ENCODE data around the gene C20orf202.

C20orf202 gene

GRCh38 chr20:1178103-1178502, 25.2 kb upstream of the C20orf202 start:
- Histone ChIP-seq H3K4me1 (peaks cover 0 to 12% (median 2%) of the 10 kb centered on the region in 10 experiments; a peak in 9 of 20 replicates), H3K9me3 (replicated peaks in 1 of 11) (no peaks in the 10 kb centered on the region), H3K4me2 (no peak overlapping the region), H4K20me1 (peaks cover 0 to 52% (median 1%) of the 10 kb centered on the region in 11 experiments; a peak in 9 of 22 replicates), H3K36me3 (peaks cover 0 to 33% (median 21%) of the 10 kb centered on the region in 11 experiments; a peak in 16 of 22 replicates), H3K9ac (no peak overlapping the region), H3K27me3 (peaks cover 2 to 14% (median 6%) of the 10 kb centered on the region in 11 experiments; a peak in 17 of 22 replicates), H3K4me3 (no peak overlapping the region), H3K27ac (no peak overlapping the region)
- no peak for TF ChIP-seq Cebpa-rat (IDR thresholded peaks at IDR 0.05)

GRCh38 chr20:1178623-1179022, 24.6 kb upstream of the C20orf202 start:
- Histone ChIP-seq H3K36me3 (peaks cover 0 to 28% (median 16%) of the 10 kb centered on the region in 11 experiments; a peak in 13 of 22 replicates), H3K27ac (no peak overlapping the region), H3K27me3 (peaks cover 7 to 19% (median 12%) of the 10 kb centered on the region in 11 experiments), H3K4me1 (peaks cover 0 to 14% (median 2%) of the 10 kb centered on the region in 10 experiments; a peak in 9 of 20 replicates), H3K4me2 (no peak overlapping the region), H3K9ac (no peak overlapping the region), H3K9me3 (replicated peaks in 1 of 11) (no peaks in the 10 kb centered on the region), H3K4me3 (no peak overlapping the region), H4K20me1 (peaks cover 0 to 49% (median 0%) of the 10 kb centered on the region in 11 experiments; a peak in 10 of 22 replicates)
- no peak for TF ChIP-seq Cebpa-rat (IDR thresholded peaks at IDR 0.05)

- no peak for TF ChIP-seq Cebpa-rat (IDR thresholded peaks at IDR 0.05)
- Histone ChIP-seq H3K4me2 (no peak overlapping the region), H3K4me1 (peaks cover 0 to 17% (median 2%) of the 10 kb centered on the region in 10 experiments; a peak in 9 of 20 replicates), H3K27ac (no peak overlapping the region), H3K9ac (no peak overlapping the region), H4K20me1 (peaks cover 0 to 53% (median 0%) of the 10 kb centered on the region in 11 experiments; a peak in 10 of 22 replicates), H3K9me3 (replicated peaks in 1 of 11) (no peaks in the 10 kb centered on the region), H3K36me3 (peaks cover 0 to 13% (median 2%) of the 10 kb centered on the region in 11 experiments; a peak in 9 of 22 replicates), H3K4me3 (no peak overlapping the region), H3K27me3 (peaks cover 28 to 41% (median 33%) of the 10 kb centered on the region in 11 experiments)
Measured at GRCh38 chr20:1180949-1181348, 22.3 kb upstream of the C20orf202 start.

- H3K9me3 ChIP-seq (replicated peaks in 1 of 11): no peaks in the 10 kb centered on the region
- peak overlapping the region in 3 of 11 experiments; percentile 15 to 62 (median 61); a peak in 5 of 22 replicates for H3K4me2 ChIP-seq
- H3K36me3 ChIP-seq: peaks cover 0 to 1% (median 0%) of the 10 kb centered on the region in 11 experiments; a peak in 2 of 22 replicates
Measured at GRCh38 chr20:1182106-1182505, 21.1 kb upstream of the C20orf202 start.

GRCh38 chr20:1183153-1183552, 20.1 kb upstream of the C20orf202 start:
- H3K27me3 ChIP-seq: peaks cover 38 to 52% (median 44%) of the 10 kb centered on the region in 11 experiments
- H3K9ac ChIP-seq: no peak overlapping the region
- H3K4me1 ChIP-seq: peaks cover 0 to 17% (median 2%) of the 10 kb centered on the region in 10 experiments; a peak in 9 of 20 replicates
- H3K9me3 ChIP-seq (replicated peaks in 1 of 11): no peaks in the 10 kb centered on the region
- H3K36me3 ChIP-seq: no peaks in the 10 kb centered on the region; a peak in 1 of 22 replicates
- H3K4me3 ChIP-seq: no peak overlapping the region
- no peak for TF ChIP-seq Cebpa-rat (IDR thresholded peaks at IDR 0.05)
- H3K4me2 ChIP-seq: no peak overlapping the region
- peaks cover 0 to 44% (median 0%) of the 10 kb centered on the region in 11 experiments; a peak in 10 of 22 replicates for H4K20me1 ChIP-seq
- H3K27ac ChIP-seq: no peak overlapping the region

More at GRCh38 chr20:1182106-1182505, 21.1 kb upstream of the C20orf202 start:
- no peak for TF ChIP-seq Cebpa-rat (IDR thresholded peaks at IDR 0.05)
- Histone ChIP-seq H3K4me3 (no peak overlapping the region), H3K4me1 (peaks cover 0 to 17% (median 2%) of the 10 kb centered on the region in 10 experiments; a peak in 9 of 20 replicates), H3K27ac (no peak overlapping the region), H3K27me3 (peaks cover 38 to 51% (median 44%) of the 10 kb centered on the region in 11 experiments), H3K9ac (no peak overlapping the region), H4K20me1 (peaks cover 0 to 54% (median 0%) of the 10 kb centered on the region in 11 experiments; a peak in 10 of 22 replicates)

GRCh38 chr20:1184260-1184637, 19.0 kb upstream of the C20orf202 start:
- peaks cover 38 to 52% (median 44%) of the 10 kb centered on the region in 11 experiments for H3K27me3 ChIP-seq
- H3K9ac ChIP-seq: no peak overlapping the region
- H3K4me1 ChIP-seq: peaks cover 0 to 17% (median 2%) of the 10 kb centered on the region in 10 experiments; a peak in 9 of 20 replicates
- no peaks in the 10 kb centered on the region for H3K9me3 ChIP-seq (replicated peaks in 1 of 11)
- no peak overlapping the region for H3K4me2 ChIP-seq
- no peak overlapping the region for H3K4me3 ChIP-seq
- no peak for TF ChIP-seq Cebpa-rat (IDR thresholded peaks at IDR 0.05)
- peaks cover 0 to 42% (median 0%) of the 10 kb centered on the region in 11 experiments; a peak in 10 of 22 replicates for H4K20me1 ChIP-seq
- no peaks in the 10 kb centered on the region; a peak in 1 of 22 replicates for H3K36me3 ChIP-seq
- no peak overlapping the region for H3K27ac ChIP-seq

- peaks cover 38 to 52% (median 44%) of the 10 kb centered on the region in 11 experiments for H3K27me3 ChIP-seq
- no peak within 1 kb of the TSS for H3K27ac ChIP-seq
- TF ChIP-seq Cebpa-rat (IDR thresholded peaks at IDR 0.05): no peak
- H3K4me2 ChIP-seq: peak within 1 kb of the TSS; percentile 35 to 72 (median 44); a peak in 18 of 22 replicates
- H3K9ac ChIP-seq: no peak within 1 kb of the TSS
- H3K4me3 ChIP-seq: peak within 1 kb of the TSS in 9 of 10 experiments; percentile 24 to 63 (median 45); a peak in 10 of 20 replicates
- H3K36me3 ChIP-seq: no peaks in the 10 kb centered on the region; a peak in 1 of 22 replicates
- peaks cover 0 to 42% (median 0%) of the 10 kb centered on the region in 11 experiments; a peak in 10 of 22 replicates for H4K20me1 ChIP-seq
- no peaks in the 10 kb centered on the region for H3K9me3 ChIP-seq (replicated peaks in 1 of 11)
- H3K4me1 ChIP-seq: peaks cover 0 to 17% (median 2%) of the 10 kb centered on the region in 10 experiments; a peak in 9 of 20 replicates
Measured at GRCh38 chr20:1184638-1185315, 18.5 kb upstream of the C20orf202 start, which contains the start of gene TMEM74B. Gene TMEM74B, minus strand, starts transcription at chr20:1184981. Its CDS starts 1,180 bp downstream, at chr20:1183801.

- Histone ChIP-seq H3K9ac (no peak overlapping the region), H3K27me3 (peaks cover 38 to 52% (median 44%) of the 10 kb centered on the region in 11 experiments), H4K20me1 (peaks cover 0 to 42% (median 0%) of the 10 kb centered on the region in 11 experiments; a peak in 9 of 22 replicates), H3K36me3 (no peaks in the 10 kb centered on the region; a peak in 1 of 22 replicates), H3K4me1 (peaks cover 0 to 19% (median 2%) of the 10 kb centered on the region in 10 experiments; a peak in 9 of 20 replicates), H3K4me2 (peak overlapping the region; percentile 35 to 72 (median 44); a peak in 18 of 22 replicates), H3K9me3 (replicated peaks in 1 of 11) (no peaks in the 10 kb centered on the region), H3K27ac (no peak overlapping the region), H3K4me3 (peak overlapping the region in 9 of 10 experiments; percentile 24 to 63 (median 45); a peak in 10 of 20 replicates)
- TF ChIP-seq Cebpa-rat (IDR thresholded peaks at IDR 0.05): no peak
Measured at GRCh38 chr20:1185316-1185741, 17.9 kb upstream of the C20orf202 start.

All from BLaER1 treated with 17β-estradiol and CSF1 and Interleukin-3, amounts not matched to agents 10 nM and 100 nM (cell line).